Measurements from ENCODE around the gene CCDC102A.
"Not testable (repeated sequence)": the region's sequence is repeated elsewhere in the genome, so short reads cannot be mapped to it uniquely, and the experiment has no call there.

CCDC102A gene

DNA sequence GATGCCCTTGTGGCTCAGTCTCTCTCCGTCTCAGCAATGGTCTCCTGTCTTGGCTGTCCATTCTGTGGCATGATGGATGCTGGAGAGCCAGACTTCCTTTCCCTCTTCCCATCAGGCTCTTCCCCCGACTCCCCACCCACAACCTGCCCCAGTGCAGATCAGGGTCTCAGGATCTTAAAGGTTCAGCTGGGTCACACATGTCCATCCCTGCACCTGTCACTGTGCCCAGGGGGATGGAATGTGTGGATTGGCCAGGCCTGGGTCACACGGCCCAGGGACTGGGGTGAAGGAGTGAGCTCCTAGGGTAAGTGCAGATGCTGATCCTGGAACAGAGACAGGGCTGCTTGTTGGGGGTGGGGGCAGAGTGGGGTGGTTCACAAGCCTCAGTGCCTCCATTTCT lies 29.1 kb upstream of the CCDC102A start:
- no peak for DNase-seq (ENCODE audit: low spot score)

DNA sequence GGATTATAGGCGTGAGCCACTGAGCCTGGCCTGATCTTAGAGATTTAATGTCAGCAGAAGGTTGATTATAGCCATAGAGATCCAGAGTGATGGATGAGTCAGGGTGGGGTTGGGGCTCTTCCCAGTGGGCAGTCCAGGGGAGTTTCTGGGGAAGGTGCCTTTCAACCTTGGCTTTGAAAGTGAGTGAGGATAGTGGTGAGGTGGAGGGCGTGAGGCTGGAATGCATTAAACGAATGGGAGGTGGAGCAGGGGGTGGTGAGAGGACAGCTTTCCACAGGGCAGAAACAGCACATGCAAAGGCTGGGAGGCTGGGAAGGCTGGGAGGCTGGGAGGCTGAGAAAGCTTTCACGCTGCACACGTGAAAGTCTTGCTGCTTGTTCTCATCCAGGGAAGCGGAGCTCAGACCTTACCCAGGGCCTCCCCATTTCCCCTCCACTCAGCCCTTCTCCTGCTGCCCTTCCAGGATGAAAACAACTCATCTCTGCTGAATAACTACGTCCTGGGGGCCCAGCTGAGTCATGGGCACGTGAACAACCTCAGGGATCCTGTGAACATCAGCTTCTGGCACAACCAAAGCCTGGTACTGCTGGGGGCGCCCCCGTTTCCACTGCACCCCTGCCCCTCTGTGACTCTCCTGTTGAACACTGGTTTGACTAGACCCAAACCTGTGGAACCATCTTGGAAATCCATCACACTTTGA lies 28.4 kb upstream of the CCDC102A start:
- no peak for DNase-seq (ENCODE audit: low spot score)

DNA sequence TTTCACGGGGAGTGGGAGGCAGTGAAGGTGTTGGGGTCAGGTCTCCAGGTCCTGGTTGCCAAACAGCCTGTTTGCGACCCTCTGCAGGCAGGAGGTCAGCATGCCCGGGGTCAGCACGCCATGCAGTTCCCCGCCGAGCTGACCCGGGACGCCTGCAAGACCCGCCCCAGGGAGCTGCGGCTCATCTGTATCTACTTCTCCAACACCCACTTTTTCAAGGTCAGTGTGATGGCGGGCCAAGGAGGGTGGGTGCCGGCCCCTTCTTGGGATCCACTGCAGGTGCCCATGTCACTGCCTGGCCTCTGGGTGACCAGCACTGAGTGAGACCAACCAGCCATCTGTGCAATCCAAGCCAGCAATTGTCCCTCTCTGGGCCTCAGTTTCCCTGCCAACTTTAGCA lies 27.4 kb upstream of the CCDC102A start:
- DNase-seq (ENCODE audit: low spot score): no peak

DNA sequence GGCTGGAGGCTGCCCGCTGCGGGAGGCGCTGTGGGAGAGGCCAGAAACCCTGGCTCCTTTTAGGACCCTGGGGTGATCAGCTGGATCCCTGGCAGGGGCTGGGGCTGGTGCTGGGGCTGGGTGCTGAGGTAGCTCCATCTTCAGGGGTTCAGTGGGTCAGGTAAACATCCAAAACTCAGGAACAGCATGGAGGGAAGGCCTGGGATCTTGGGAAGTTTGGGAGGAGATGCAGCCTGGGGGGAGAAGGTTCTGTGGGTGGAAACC lies 27.0 kb upstream of the CCDC102A start:
- DNase-seq (ENCODE audit: low spot score): no peak

DNA sequence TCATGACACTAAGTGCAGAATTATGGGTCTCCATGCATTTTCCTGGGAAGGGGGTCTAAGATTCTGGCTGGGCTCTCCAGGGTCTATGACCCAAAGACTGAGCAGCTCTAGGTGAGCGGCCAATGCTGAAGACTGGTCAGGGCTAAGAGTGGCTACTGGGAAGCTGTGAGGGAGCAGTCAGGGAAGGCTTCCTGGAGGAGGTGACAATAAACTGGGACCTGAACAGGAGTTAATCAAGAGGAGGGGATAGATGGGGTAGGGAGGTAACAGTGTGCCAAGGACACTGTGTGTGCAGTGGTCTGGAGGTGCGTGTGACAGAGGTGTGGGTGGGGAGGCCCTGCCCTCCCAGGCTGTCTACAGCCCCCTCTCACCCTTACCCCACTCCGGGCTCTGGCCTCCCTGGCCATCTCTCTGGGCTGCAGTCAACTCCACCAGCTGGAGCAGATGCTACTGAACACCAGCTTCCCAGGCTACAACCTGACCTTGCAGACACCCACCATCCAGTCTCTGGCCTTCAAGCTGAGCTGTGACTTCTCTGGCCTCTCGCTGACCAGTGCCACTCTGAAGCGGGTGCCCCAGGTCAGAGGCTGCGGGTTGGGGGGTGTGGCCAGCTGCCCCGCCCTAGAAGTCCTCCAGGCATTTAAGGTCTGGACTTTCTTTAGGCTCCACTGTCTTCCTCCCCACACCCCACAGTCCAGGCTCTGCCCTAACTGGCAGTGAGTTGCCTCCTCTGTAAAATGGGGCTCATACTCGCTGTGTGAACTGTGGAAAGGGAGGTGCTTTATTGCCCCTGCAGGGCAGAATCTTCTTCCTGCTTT lies 26.5 kb upstream of the CCDC102A start:
- no peak for DNase-seq (ENCODE audit: low spot score)

DNA sequence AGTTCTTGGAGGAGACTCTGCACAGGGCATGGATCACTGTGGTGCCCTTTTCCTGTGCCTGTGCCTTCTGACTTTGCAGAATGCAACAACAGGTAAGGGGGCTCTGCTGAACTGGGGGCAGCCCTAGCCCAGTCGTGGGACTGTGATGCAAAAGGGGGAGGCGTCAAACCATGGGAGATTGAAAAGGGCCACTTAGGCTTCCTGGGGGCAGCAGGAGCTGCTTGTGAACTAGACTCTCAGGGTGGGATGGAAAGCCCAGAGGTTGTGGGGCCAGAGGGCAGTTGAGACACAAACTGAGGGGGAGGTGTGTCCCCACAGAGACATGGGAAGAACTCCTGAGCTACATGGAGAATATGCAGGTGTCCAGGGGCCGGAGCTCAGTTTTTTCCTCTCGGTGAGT lies 25.7 kb upstream of the CCDC102A start:
- no peak for DNase-seq (ENCODE audit: low spot score)

DNA sequence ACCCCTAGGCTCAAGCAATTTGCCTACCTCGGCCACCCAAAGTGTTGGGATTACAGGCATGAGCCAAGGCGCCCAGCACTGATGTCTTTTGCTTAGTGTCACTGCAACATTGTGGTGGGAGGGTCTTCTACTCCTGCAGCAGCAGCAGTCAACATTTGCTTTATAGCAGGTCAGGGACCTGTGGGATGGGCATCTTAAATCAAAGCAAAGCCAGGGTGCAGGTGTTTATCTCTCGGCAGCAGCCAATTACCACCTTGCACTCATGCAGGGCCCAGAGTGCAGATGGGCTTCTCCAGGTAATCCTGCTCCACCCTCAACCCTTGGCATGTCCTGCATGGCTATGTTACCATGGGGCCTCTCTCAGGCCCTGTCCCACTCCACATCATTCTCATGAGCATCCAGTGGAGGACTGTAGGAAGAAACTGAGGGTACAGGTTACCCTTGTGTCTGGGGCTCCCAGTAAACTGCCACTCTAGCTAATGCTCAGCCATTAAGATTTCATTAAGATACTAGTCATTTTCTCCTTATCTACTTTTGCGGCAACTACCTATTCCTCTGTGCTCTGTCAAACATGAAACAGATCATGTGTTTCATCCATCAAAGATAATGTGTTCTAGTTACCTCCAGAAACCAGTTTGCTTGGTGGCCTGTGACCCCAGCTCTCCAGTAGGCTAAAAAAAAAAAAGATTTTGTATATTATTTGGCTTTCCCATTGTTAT lies 22.9 kb upstream of the CCDC102A start:
- no peak for DNase-seq (ENCODE audit: low spot score)

DNA sequence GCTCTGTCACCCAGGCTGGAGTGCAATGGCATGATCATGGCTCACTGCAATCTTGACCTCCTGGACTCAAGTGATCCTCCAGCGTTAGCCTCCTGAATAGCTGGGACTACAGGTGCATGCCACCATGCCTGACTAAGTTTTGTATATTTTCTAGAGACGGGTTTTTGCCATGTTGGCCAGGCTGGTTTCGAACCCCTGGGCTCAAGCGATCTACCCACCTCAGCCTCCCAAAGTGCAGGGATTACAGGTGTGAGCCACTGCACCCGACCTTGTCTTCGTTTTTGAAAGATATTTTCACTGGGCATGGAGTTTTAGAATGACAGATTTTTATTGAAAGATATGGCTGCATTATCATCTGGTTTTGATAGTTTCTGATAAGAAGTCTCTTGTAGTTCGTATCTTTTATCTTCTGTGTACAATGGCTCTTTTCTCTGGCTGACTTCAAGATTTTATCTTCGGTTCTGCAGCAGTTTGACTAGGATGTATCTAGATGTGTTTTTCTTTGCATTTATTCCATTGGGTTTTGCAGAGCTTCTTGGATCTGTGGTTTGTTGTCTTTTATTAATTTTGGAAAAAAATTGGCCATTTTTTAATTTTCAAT lies 20.7 kb upstream of the CCDC102A start:
- DNase-seq (ENCODE audit: low spot score): no peak

DNA sequence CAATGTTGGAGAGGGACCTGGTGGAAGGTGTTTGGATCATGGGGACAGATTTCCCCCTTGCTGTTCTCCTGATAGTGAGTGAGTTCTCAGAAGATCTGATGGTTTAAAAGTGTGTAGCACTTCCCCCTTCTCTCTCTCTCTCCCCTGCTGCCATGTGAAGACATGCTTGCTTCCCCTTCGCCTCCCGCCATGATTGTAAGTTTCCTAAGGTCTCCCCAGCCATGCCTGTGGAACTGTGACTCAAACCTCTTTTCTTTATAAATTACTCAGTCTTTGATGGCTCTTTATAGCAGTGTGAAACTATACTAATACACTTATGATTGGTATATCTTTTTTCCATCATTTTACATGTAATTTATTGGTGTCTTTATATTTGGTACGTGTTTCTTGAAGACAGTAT lies 19.5 kb upstream of the CCDC102A start:
- no peak for DNase-seq (ENCODE audit: low spot score)

DNA sequence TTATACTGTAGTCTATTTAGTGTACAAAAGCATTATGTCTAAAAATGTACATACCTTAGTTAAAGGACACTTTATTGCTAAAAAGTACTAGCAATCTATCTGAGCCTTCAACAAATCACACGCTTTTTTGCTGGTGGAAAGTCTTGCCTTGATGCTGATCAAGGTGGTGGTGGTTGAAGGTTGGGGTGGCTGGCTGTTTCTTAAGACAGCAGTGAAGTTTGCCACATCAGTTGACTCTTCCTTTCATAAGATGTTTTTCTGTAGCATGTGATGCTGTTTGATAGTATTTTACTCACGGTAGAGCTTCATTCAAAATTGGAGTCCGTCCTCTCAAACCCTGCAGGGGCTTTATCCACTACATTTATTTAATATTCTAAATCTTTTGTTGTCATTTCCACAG lies 14.7 kb upstream of the CCDC102A start:
- no peak for DNase-seq (ENCODE audit: low spot score)

DNA sequence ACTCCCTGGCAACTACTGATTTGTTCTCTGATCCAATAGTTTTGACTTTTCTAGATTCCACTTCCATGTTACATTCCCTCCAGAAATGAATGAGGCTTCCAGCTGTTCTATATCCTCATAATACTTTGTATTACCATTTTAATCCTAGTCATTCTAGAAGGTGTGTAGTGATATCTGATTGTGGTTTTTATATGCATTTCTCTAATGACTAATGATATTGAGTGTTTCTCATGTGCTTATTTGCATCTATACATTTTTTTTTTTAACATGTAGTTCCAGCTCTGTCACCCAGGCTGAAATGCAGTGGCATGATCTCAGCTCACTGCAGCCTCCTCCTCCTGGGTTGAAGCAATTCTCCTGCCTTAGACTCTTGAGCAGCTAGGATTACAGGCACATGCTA lies 13.4 kb upstream of the CCDC102A start:
- no peak for DNase-seq (ENCODE audit: low spot score)

DNA sequence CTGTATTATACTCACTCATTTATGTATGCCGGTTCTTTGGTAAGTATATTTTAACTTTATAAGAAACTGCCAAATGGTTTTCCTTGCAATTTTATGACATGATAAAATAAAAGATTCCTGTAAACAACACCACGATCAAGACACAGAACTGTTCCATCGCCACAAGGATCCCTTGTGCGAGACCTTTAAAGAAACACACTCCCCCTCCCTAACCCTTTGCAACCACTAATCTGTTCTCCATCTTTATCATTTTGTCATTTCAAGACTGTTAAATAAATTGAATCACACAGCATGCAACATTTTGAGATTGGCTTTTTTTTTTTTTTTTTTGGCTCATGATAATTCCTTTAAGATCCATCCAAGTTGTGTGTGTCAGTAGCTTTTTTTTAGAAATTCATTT lies 12.0 kb upstream of the CCDC102A start:
- no peak for DNase-seq (ENCODE audit: low spot score)

DNA sequence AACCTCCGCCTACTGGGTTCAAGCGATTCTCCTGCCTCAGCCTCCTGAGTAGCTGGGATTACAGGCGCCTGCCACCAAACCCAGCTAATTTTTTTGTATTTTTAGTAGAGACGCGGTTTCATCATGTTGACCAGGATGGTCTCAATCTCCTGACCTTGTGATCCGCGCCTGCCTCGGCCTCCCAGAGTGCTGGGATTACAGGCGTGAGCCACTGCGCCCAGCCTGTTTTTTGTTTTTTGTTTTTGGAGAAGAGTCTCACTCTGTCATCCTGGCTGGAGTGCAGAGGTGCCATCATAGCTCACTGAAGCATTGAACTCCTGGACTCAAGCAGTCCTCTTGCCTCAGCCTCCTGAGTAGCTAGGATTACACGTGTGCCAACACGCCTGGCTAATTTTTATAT lies 11.2 kb upstream of the CCDC102A start:
- DNase-seq (ENCODE audit: low spot score): not testable (repeated sequence)

DNA sequence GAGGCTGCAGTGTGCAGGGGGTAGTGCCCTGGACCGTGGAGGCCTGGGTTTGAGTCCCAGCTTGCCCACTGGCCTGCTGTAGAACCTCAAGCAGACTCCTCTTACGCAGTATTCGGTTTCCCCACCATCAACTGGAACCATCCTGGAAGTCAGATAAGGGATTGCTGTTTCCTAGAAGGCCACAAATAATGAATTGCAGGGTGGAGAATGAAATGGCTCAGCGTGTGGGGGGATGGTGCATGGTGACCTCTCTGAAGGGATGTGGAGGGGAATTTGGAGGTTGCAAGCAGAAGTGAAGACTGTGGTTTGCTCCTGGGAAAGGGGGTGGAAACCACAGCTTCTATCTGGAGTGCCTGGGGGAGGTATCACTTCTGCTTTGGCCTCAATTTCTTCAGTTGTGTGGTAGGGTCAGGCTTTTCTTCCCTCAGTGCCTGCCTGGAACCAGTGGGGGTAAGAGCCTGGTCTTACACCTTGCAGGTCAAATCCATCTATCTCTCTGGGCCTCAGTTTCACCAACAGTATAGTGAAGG lies 7.8 kb upstream of the CCDC102A start:
- no peak for DNase-seq (ENCODE audit: low spot score)

DNA sequence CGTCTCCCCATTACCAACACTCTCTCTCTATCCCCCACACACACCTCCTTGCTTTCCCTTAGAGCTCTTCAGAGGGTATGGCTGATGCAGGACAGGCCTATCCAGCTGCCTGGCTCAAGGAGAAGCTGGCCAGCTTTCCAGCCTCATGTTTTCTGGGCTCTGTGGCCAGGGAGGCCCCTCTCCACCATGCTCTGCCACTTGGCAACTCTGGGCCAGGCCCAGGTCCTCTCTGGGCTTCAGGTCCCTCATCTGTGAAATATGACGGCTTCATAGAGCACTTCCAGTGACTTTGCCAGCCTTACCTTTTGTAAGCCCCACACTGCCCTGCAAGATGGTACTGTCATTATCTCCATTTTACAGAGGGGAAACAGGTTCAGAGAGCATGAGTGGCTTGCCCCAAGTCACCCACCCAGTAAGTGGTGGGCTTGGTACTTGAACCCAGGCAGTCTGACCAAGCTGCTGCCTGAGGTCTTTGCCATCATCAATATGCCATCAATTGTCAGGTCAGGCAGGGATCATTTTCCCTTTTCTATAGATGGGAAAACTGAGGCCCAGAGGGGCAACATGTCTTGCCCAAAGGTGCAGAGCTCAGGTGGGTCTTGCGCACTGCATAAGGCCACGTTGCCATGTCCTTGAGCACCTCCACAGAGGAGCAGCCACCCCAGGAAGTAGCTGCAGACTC lies 5.5 kb upstream of the CCDC102A start:
- DNase-seq (ENCODE audit: low spot score): no peak

DNA sequence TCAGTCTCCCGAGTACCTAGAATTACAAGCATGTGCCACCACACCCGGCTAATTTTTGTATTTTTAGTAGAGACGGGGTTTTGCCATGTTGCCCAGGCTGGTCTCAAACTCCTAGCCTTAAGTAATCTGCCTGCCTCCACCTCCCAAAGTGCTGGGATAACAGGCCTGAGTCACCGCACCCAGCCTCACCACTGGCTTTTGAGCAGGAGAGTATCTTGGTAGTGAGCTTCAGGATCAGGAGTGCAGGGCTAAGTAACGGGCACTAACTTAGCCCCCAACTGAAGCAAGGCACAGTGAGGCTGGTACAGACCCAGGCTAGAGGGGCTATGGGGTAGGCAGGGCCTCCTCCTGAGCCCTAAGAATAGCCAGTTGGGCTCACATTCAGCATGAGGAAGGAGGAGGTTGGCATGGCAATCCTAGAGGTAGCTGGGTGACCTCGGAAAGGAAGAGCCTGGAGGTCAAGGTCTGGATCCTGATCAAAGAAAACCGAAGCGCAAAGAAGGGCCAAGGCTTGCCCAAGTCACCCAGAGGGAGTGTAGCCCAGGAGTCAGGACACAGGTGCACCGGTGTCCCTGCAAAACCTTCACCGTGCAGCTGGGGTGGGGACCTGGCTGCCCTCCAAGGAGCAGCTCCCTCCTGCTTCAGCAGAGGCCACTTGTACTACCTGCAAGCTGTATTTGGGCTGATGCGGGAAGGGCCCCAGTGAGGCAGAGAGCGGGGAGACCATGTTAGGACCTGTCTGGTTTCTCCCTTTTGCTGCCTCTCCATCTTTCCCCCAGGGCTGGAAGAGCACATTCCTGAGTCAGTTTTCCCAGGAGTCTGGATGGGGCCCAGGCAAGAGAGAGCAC lies 4.8 kb upstream of the CCDC102A start:
- no peak for DNase-seq (ENCODE audit: low spot score)

DNA sequence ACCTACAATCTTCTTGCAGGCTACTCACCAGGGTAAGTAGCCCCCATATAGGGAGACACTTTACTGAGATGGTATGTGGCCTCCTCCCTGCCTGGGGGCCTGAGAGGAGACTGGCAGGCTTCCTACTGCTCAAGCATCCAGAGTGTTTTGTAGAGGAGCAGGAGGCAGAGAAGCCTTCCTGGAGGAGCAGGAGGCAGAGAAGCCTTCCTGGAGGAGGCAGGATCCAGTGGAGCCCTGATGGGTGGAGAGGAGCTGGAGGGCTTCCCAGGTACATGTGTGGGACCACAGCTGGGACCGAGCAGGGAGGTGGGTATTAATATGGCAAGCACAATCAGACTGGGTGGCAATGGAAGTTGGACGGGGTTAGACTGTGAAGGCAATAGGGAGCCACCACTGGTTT lies 4.0 kb upstream of the CCDC102A start:
- DNase-seq (ENCODE audit: low spot score): no peak

DNA sequence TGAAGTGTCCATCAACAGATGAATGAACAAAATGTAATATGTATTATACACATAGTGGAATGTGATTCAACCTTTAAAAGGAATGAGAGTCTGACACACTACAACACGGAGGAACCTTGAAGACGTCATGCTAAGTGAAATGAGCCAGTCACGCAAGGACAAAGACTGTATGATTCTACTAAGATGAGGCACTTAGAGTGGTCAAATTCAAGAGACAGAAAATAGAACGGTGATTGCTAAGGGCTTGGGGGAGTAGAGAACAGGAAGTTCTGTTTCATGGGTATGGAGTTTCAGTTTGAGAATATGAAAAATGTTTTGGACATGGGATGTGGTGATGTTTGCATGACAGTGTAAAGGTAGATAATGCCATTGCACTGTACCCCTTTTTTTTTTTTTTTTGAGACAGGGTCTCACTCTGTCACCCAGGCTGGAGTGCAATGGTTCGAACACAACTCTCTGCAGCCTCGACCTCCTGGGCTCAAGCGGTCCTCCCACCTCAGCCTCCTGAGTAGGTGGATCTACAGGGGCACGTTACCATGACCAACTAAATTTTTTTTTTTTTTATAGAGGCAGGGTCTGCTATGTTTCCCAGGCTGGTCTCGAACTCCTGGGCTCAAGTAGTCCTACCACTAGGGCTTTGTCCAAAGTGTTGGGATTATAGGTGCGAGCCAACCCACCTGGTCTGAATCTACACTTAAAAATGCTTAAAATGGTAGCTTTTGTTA lies 2.9 kb upstream of the CCDC102A start:
- no peak for DNase-seq (ENCODE audit: low spot score)

DNA sequence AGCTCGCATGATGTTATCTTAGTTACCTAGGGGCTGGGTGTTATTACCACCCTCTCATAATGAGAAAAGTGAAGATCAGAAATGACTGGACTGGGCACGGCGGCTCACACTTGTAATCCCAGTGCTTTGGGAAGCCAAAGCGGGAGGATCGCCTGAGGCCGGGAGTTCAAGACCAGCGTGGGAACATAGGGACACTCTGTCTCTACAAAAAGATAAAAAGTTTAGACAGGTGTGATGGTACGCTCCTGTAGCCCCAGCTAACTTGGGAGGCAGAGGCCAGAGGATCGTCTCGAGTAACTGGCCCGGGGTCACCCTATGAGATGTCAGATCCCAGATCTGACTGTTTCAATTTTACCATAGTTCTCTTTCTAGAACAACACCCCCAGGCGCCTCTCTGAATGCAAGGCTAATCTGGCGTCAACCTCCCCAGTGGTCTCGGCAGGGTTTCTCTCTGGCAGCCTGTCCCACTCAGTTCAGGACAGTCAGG lies 1.9 kb upstream of the CCDC102A start:
- no peak for DNase-seq (ENCODE audit: low spot score)

DNA sequence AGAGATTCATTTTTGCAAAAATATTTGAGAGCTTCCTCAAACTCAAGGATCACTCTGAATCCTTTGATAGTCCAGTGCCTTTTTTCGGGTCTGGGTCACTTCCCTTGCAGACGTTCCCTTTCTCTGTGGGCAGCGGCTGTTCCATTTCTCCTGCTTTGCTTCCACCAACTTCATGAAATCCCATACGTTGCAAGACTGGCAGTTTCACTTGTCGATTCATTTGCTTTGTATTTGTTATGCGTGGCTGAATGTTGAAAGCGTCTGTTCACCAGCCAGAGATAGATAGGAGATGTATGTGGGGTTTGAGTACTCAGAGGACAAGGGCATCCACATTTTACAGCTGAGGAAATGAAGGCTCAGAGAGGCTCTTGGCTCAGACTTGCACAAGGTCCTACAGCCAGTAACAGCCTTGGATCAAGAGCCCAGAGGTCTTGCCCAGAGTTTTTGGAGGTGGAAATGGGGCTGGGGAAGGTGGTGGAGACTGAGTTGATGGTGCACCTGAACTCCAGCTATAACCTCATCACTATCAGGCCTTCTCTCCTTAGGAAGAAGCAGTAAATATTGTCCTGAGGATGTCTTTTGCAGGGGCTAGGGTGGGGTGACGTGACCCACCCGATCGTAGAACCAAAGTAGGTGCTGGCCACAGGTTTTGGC lies 1.3 kb upstream of the CCDC102A start:
- DNase-seq (ENCODE audit: low spot score): no peak
